HepG2 (cell line): ENCODE data around the gene PTAFR. TPM values are rescaled to one million over a fixed set of nuclear protein-coding genes. Genes with fewer than 3 reads are reported as not detected.

ENCODE experiments used
- ARNT2 ChIP-seq: sonication (generic); formaldehyde crosslinking; IDR thresholded peaks from 2 replicates; pipeline ENCODE4 v1.8.0; 2022; ENCODE audit warnings: mild to moderate bottlenecking, low read depth, missing genetic modification reagents, moderate library complexity
- CREBL2 ChIP-seq: sonication (generic); formaldehyde crosslinking; IDR thresholded peaks from 2 replicates; pipeline ENCODE4 v1.8.1; 2023; ENCODE audit warnings: missing genetic modification reagents, mild to moderate bottlenecking, borderline replicate concordance
- CSRNP1 ChIP-seq: sonication (generic); formaldehyde crosslinking; IDR thresholded peaks from 2 replicates; pipeline ENCODE4 v1.8.1; 2023; ENCODE audit warnings: mild to moderate bottlenecking, missing genetic modification reagents
- FOXA1 ChIP-seq, 2 experiments: fragments of 450-650 bp in 1 of 2; sonication (generic) in 1 of 2; formaldehyde crosslinking in 1 of 2; IDR thresholded peaks; 2 replicates each; pipeline versions ENCODE4 v1.4.0 to v1.6.1; 2016 to 2020; ENCODE audit warnings: missing genetic modification reagents in 1 of 2
- GATAD2A ChIP-seq: IDR thresholded peaks from 2 replicates; pipeline ENCODE4 v1.6.1; 2016
- HDAC1 ChIP-seq: sonication (generic); formaldehyde crosslinking; IDR thresholded peaks from 2 replicates; pipeline ENCODE4 v1.5.1; 2020; ENCODE audit warnings: mild to moderate bottlenecking, missing genetic modification reagents
- LRRFIP1 ChIP-seq: sonication (generic); formaldehyde crosslinking; conservative IDR thresholded peaks from 2 replicates; pipeline ENCODE4 v1.4.0; 2020; ENCODE audit warnings: missing genetic modification reagents
- MTA1 ChIP-seq: sonication (generic); formaldehyde crosslinking; IDR thresholded peaks from 2 replicates; pipeline ENCODE4 v1.4.0; 2020; ENCODE audit warnings: missing genetic modification reagents, mild to moderate bottlenecking, borderline replicate concordance
- MYNN ChIP-seq: sonication (generic); formaldehyde crosslinking; IDR thresholded peaks from 2 replicates; pipeline ENCODE4 v1.4.0; 2020; ENCODE audit warnings: mild to moderate bottlenecking, low read depth, missing genetic modification reagents
- MYPOP ChIP-seq: sonication (generic); formaldehyde crosslinking; IDR thresholded peaks from 2 replicates; pipeline ENCODE4 v1.8.1; 2023; ENCODE audit warnings: mild to moderate bottlenecking, moderate library complexity, missing genetic modification reagents
- NR2F1 ChIP-seq, 2 experiments: fragments of 450-650 bp in 1 of 2; formaldehyde crosslinking in 1 of 2; IDR thresholded peaks; 2 replicates each; pipeline versions ENCODE4 v1.5.0 to v1.6.1; 2016 to 2020; ENCODE audit warnings: mild to moderate bottlenecking in 1 of 2, missing compliant biosample characterization in 1 of 2, missing genetic modification reagents in 1 of 2, moderate library complexity in 1 of 2
- PCBP2 ChIP-seq: fragments of 200-400 bp; formaldehyde crosslinking; optimal IDR thresholded peaks from 2 replicates; pipeline ENCODE3; 2018; ENCODE audit warnings: low read length, low read depth; ENCODE audit not compliant: poor library complexity, severe bottlenecking
- PHB2 ChIP-seq: fragments of 450-650 bp; IDR thresholded peaks from 2 replicates; pipeline ENCODE4 v1.6.1; 2018; ENCODE audit not compliant: partially characterized antibody
- POGZ ChIP-seq: sonication (generic); formaldehyde crosslinking; IDR thresholded peaks from 2 replicates; pipeline ENCODE4 v1.4.0; 2020; ENCODE audit warnings: mild to moderate bottlenecking, missing genetic modification reagents
- SIX1 ChIP-seq: sonication (generic); formaldehyde crosslinking; IDR thresholded peaks from 2 replicates; pipeline ENCODE4 v1.4.0; 2020; ENCODE audit warnings: missing genetic modification reagents, borderline replicate concordance
- SNRNP70 ChIP-seq: fragments of 200-400 bp; formaldehyde crosslinking; IDR thresholded peaks from 2 replicates; pipeline ENCODE4 v1.6.1; 2017; ENCODE audit warnings: mild to moderate bottlenecking, low read depth, low read length, moderate library complexity
- TOE1 ChIP-seq: sonication (generic); formaldehyde crosslinking; IDR thresholded peaks from 2 replicates; pipeline ENCODE4 v1.4.0; 2020; ENCODE audit warnings: mild to moderate bottlenecking, missing genetic modification reagents
- ZNF224 ChIP-seq: sonication (generic); formaldehyde crosslinking; IDR thresholded peaks from 2 replicates; pipeline ENCODE4 v1.5.0; 2020; ENCODE audit warnings: mild to moderate bottlenecking, missing genetic modification reagents
- ZNF337 ChIP-seq: sonication (generic); formaldehyde crosslinking; IDR thresholded peaks from 2 replicates; pipeline ENCODE4 v1.5.1; 2020; ENCODE audit warnings: missing genetic modification reagents, low read depth, mild to moderate bottlenecking, borderline replicate concordance
- ZNF614 ChIP-seq: IDR thresholded peaks from 2 replicates; pipeline ENCODE4 v1.6.1; 2018; ENCODE audit warnings: missing biosample characterization, missing genetic modification reagents, inconsistent platforms, borderline replicate concordance
- ZNF619 ChIP-seq: sonication (generic); formaldehyde crosslinking; IDR thresholded peaks from 2 replicates; pipeline ENCODE4 v1.4.0; 2020; ENCODE audit warnings: mild to moderate bottlenecking, missing genetic modification reagents
- ZNF800 ChIP-seq: sonication (generic); formaldehyde crosslinking; IDR thresholded peaks from 2 replicates; pipeline ENCODE4 v1.4.0; 2020; ENCODE audit warnings: missing genetic modification reagents
- ZSCAN21 ChIP-seq: sonication (generic); formaldehyde crosslinking; IDR thresholded peaks from 2 replicates; pipeline ENCODE4 v1.8.0; 2022; ENCODE audit warnings: mild to moderate bottlenecking, missing genetic modification reagents, moderate library complexity, borderline replicate concordance
- polyA plus RNA-seq, 8 experiments: library from polyadenylated mRNA; depleted of rRNA in 3 of 8; stranded (reverse) in 7 of 8; unstranded in 1 of 8; fragments of >200 nt; fragmentation: Illumina TruSeq in 4 of 8; extraction: Trizol in 4 of 8; gene quantifications; 2 replicates each; pipeline versions ENCODE4 v1.2.1 to v1.2.3, GENCODE V29; 2011 to 2016; ENCODE audit warnings: low read depth in 4 of 8, missing spikeins in 1 of 8, mixed read lengths in 1 of 8; ENCODE audit not compliant: insufficient read depth in 1 of 8
- total RNA-seq, 5 experiments: library from RNA; depleted of rRNA; stranded (reverse); fragments of >200 nt; fragmentation: Illumina TruSeq; extraction: Trizol; gene quantifications; 2 replicates each; pipeline ENCODE4 v1.2.3, GENCODE V29; 2016; ENCODE audit warnings: low read depth in 1 of 5

Gene PTAFR
- total and polyA plus RNA-seq, 2 of the 13 experiments (the other 11 are each of a cell fraction or from before 2014, with no cell fraction given): 0.27 to 24.0 TPM

GRCh38 chr1:28104866-28105467 lies 71.5 kb downstream of the PTAFR start (continued):
- TF ChIP-seq MYPOP (CRISPR knock-in tag): no peak
- TF ChIP-seq MYNN: no peak
- no peak for TF ChIP-seq ARNT2
- TF ChIP-seq NR2F1 (CRISPR knock-in tag; IDR thresholded peaks at IDR 0.05): no peak
- TF ChIP-seq PCBP2: no peak
- no peak for TF ChIP-seq POGZ (CRISPR knock-in tag)
- TF ChIP-seq CSRNP1 (CRISPR knock-in tag): no peak
- TF ChIP-seq LRRFIP1 (CRISPR knock-in tag): no peak
- no peak for TF ChIP-seq FOXA1 (IDR thresholded peaks at IDR 0.05)
- 0 out of 2 replicates have a peak, but pooled peaks have one; percentile 24 for TF ChIP-seq FOXA1 (CRISPR knock-in tag; IDR thresholded peaks at IDR 0.05)
- no peak for TF ChIP-seq ZNF337 (CRISPR knock-in tag)
- no peak for TF ChIP-seq CREBL2 (CRISPR knock-in tag)
- no peak; the same call in 1 of the 2 replicates for TF ChIP-seq HDAC1 (CRISPR knock-in tag)
- no peak for TF ChIP-seq GATAD2A (CRISPR knock-in tag)
- no peak for TF ChIP-seq SNRNP70
- no peak for TF ChIP-seq TOE1
- no peak for TF ChIP-seq ZNF614 (CRISPR knock-in tag)
- TF ChIP-seq ZNF224: no peak
- no peak for TF ChIP-seq MTA1 (CRISPR knock-in tag)
- TF ChIP-seq SIX1: no peak
- no peak for TF ChIP-seq ZNF800 (CRISPR knock-in tag)
- no peak for TF ChIP-seq PHB2
- 0 out of 2 replicates have a peak, but pooled peaks have one; percentile 46 for TF ChIP-seq ZNF619 (CRISPR knock-in tag)
- 0 out of 2 replicates have a peak, but pooled peaks have one; percentile 34 for TF ChIP-seq ZSCAN21
